Measurements from ENCODE around the gene FUT9. TPM values are rescaled to one million over a fixed set of nuclear protein-coding genes. Genes with fewer than 3 reads are reported as not detected.

FUT9 gene
- total and polyA plus RNA-seq, 2 experiments from 2014 or later: 2.1 to 6.8 TPM

DNA sequence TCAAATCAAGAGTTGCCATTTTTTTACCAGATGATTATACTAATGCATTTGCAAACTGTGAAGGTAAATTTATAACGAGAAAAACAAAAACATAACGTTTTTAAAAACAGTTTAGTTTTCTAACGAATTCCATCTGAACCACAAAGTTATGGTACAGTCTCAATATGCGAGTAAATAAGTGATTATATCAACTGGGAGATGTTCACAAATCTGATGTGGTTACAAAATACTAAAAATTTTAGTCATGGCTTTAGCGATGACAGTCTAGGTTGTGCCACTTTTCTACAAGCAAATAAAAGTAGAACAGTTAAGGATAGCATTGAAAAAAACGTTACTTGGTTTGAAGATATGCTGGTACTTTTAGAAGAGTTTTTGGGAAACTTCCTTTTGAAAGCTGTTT, 186.8 kb downstream of the FUT9 start:
- no peak for DNase-seq (ENCODE audit: low spot score)
- TF ChIP-seq JUNB (IDR thresholded peaks at IDR 0.05; ENCODE audit: unreplicated experiment): no peak
- TF ChIP-seq ZNF114 (CRISPR knock-in tag; IDR thresholded peaks at IDR 0.05): no peak
- TF ChIP-seq EZH2 (IDR thresholded peaks at IDR 0.05; ENCODE audit: low read depth, unreplicated experiment): no peak
- no peak for TF ChIP-seq NANOG (IDR thresholded peaks at IDR 0.05; ENCODE audit: borderline replicate concordance)
- TF ChIP-seq, protein P1, sequence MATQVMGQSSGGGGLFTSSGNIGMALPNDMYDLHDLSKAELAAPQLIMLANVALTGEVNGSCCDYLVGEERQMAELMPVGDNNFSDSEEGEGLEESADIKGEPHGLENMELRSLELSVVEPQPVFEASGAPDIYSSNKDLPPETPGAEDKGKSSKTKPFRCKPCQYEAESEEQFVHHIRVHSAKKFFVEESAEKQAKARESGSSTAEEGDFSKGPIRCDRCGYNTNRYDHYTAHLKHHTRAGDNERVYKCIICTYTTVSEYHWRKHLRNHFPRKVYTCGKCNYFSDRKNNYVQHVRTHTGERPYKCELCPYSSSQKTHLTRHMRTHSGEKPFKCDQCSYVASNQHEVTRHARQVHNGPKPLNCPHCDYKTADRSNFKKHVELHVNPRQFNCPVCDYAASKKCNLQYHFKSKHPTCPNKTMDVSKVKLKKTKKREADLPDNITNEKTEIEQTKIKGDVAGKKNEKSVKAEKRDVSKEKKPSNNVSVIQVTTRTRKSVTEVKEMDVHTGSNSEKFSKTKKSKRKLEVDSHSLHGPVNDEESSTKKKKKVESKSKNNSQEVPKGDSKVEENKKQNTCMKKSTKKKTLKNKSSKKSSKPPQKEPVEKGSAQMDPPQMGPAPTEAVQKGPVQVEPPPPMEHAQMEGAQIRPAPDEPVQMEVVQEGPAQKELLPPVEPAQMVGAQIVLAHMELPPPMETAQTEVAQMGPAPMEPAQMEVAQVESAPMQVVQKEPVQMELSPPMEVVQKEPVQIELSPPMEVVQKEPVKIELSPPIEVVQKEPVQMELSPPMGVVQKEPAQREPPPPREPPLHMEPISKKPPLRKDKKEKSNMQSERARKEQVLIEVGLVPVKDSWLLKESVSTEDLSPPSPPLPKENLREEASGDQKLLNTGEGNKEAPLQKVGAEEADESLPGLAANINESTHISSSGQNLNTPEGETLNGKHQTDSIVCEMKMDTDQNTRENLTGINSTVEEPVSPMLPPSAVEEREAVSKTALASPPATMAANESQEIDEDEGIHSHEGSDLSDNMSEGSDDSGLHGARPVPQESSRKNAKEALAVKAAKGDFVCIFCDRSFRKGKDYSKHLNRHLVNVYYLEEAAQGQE (IDR thresholded peaks at IDR 0.05; ENCODE audit: unreplicated experiment): no peak
- TF ChIP-seq EZH2phosphoT487 (IDR thresholded peaks at IDR 0.05; ENCODE audit: unreplicated experiment): no peak
- TF ChIP-seq, protein P2, sequence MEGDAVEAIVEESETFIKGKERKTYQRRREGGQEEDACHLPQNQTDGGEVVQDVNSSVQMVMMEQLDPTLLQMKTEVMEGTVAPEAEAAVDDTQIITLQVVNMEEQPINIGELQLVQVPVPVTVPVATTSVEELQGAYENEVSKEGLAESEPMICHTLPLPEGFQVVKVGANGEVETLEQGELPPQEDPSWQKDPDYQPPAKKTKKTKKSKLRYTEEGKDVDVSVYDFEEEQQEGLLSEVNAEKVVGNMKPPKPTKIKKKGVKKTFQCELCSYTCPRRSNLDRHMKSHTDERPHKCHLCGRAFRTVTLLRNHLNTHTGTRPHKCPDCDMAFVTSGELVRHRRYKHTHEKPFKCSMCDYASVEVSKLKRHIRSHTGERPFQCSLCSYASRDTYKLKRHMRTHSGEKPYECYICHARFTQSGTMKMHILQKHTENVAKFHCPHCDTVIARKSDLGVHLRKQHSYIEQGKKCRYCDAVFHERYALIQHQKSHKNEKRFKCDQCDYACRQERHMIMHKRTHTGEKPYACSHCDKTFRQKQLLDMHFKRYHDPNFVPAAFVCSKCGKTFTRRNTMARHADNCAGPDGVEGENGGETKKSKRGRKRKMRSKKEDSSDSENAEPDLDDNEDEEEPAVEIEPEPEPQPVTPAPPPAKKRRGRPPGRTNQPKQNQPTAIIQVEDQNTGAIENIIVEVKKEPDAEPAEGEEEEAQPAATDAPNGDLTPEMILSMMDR (conservative IDR thresholded peaks at IDR 0.05; ENCODE audit: low read depth in 2 of 2): no peak
- TF ChIP-seq, protein P3, sequence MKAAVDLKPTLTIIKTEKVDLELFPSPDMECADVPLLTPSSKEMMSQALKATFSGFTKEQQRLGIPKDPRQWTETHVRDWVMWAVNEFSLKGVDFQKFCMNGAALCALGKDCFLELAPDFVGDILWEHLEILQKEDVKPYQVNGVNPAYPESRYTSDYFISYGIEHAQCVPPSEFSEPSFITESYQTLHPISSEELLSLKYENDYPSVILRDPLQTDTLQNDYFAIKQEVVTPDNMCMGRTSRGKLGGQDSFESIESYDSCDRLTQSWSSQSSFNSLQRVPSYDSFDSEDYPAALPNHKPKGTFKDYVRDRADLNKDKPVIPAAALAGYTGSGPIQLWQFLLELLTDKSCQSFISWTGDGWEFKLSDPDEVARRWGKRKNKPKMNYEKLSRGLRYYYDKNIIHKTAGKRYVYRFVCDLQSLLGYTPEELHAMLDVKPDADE (IDR thresholded peaks at IDR 0.05): no peak
- TF ChIP-seq POLR2AphosphoS5 (IDR thresholded peaks at IDR 0.05; ENCODE audit: low read depth): no peak
- TF ChIP-seq ZNF331 (CRISPR knock-in tag; IDR thresholded peaks at IDR 0.05; ENCODE audit: low read depth): no peak
- no peak for TF ChIP-seq STAT1 (IDR thresholded peaks at IDR 0.05; ENCODE audit: unreplicated experiment)
- no peak for TF ChIP-seq CREB1 (CRISPR knock-in tag; IDR thresholded peaks at IDR 0.05; ENCODE audit: low read depth)
- H3K4me2 ChIP-seq: no peak overlapping the region
- H3K4me3 ChIP-seq: no peak overlapping the region
- H3K27me3 ChIP-seq (ENCODE audit: insufficient read depth): no peaks in the 10 kb centered on the region
- Mint-ChIP-seq H3K9me3 (no peaks in the 10 kb centered on the region), H3K4me1 (peaks cover 2% of the 10 kb centered on the region; the same call in 1 of the 3 replicates), H3K4me3 (no peak overlapping the region), H3K36me3 (ENCODE audit: low read depth) (no peaks in the 10 kb centered on the region), H3K27ac (no peak overlapping the region), H3K27me3 (ENCODE audit: insufficient read depth, low read depth, poor library complexity) (no peaks in the 10 kb centered on the region)
- H4K20me1 ChIP-seq (replicated peaks; ENCODE audit: insufficient read depth): no peaks in the 10 kb centered on the region
- H3K9me2 ChIP-seq (ENCODE audit: insufficient read depth): no peaks in the 10 kb centered on the region
- no peaks in the 10 kb centered on the region for H3K36me3 ChIP-seq (ENCODE audit: insufficient read depth)
- H3K79me2 ChIP-seq (replicated peaks; ENCODE audit: insufficient read depth): no peaks in the 10 kb centered on the region
- H3F3A ChIP-seq (replicated peaks; ENCODE audit: low read depth): no peaks in the 10 kb centered on the region
- no peak for ATAC-seq
- H2AFZ ChIP-seq: no peak overlapping the region
- H3K4me1 ChIP-seq (ENCODE audit: insufficient read depth): no peaks in the 10 kb centered on the region
- H3K27ac ChIP-seq (ENCODE audit: low read depth): no peak overlapping the region

Data from GM23338 (cell line).